NCI-H748 (cell line): ENCODE results near the gene CCDC54.
"Not testable (repeated sequence)": the region's sequence is repeated elsewhere in the genome, so short reads cannot be mapped to it uniquely, and the experiment has no call there.

Experiments
- DNase-seq: peaks from one replicate; lab custom pipeline; 2025; ENCODE audit not compliant: unreplicated experiment; lab: John Stamatoyannopoulos, UW

The CCDC54 gene

DNA sequence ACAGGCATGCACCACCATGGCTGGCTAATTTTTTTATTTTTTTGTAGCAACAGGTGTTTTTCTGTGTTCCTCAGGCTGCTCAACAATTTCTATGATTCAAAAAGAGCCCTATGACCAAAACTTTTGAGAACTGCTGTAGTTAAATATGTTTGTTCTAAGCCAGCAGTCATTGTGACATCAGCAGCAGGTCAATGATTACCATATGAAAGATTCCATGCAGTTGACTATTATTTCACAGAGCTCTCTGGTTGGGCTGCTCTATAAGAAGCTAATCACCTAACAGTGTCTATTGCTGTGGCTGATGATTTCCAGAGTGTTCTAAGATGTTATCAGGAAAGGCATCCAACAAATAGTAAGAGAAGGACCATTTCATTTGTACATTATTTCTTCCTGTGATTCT is at the start of gene CCDC54:
Gene CCDC54, plus strand, starts transcription at position 289 of the 400 bp plus-strand sequence. CDS start 149 bp downstream, outside the sequence.
- DNase-seq = no peak

GRCh38 chr3:107328069-107328468 is 49.2 kb upstream of the CCDC54 start:
- DNase-seq = no peak

- no peak for DNase-seq
Observed at GRCh38 chr3:107329088-107329487, 48.2 kb upstream of the CCDC54 start.

DNA sequence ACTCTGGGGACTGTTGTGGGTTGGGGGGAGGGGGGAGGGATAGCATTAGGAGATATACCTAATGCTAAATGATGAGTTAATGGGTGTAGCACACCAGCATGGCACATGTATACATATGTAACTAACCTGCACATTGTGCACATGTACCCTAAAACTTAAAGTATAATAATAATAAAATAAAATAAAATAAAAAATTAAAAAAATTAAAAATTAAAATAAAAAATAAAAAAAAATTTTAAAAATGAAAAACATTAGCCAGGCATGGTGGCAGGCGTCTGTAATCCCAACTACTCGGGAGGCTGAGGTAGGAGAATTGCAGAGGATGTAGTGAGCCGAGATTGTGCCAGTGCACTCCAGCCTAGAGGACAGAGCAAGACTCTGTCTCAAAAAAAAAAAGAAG is 37.5 kb upstream of the CCDC54 start:
- not testable (repeated sequence) for DNase-seq

DNA sequence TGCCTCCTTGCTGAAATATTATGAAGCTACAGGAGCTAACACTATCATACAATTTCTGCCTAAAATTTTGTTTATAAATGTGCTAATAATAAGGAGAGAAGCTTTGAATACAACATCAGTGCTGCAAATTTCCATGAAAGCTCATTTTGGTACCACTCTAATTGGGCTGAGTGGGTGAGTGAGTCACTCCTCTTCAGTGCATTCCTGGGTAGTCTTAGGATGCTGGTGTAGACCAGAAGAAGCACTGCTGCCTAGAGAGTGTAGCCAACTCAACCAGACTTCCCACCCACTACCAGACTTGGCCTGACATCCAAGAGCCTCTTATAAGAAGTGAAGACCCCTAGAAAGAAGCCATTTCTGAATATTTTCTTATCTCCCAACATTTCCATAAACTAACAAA is 32.5 kb upstream of the CCDC54 start:
- DNase-seq = no peak

DNA sequence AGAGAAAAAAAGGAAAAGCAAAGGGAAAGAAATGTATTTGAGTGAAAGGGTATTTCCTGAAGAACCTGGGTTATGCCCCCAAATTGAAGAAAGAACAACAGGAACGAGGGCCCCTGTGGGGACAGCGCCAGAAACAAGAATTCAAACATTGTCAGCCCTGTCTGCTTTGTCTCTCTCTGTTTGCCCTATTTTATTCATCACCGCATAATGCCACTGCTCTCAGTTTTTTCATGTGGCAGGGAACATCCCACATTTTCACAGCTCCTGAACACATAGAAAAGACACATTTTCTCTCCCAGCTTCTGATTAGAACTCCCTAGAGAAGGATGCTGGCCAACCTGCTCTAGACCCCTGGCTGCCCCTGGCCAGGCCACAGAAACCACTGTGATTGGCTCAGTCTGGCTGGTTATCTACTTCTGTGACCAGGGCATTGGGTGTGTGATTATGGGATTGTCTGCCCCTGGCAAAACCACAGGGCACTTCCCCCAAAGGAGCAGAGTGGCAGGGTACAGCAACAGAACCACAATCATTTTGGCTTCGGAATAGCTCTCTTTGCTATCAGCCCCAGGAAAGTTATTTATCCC is 31.3 kb upstream of the CCDC54 start:
- no peak for DNase-seq

GRCh38 chr3:107346564-107346963 is 30.7 kb upstream of the CCDC54 start:
- no peak for DNase-seq

- DNase-seq = no peak
Observed at GRCh38 chr3:107347751-107348150, 29.5 kb upstream of the CCDC54 start.

DNA sequence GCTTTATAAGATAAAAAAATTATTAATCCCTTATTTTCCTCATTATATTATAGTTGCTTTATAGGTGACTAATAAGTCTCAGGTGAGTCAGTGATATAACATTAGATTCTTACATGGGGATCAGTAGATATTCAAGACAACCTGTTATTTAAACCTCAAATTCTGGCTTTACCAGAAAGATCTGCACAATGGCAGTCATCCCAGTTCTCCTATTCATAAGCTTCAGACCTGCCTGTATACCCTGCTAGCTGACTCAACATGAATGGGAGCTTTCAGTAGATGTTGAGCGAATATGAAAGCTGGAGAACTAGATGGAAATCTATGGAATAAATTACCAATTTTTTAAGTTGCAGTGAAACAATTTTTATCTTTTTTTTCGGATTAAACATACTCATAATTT is 20.5 kb upstream of the CCDC54 start:
- DNase-seq = no peak

GRCh38 chr3:107361633-107362032 is 15.6 kb upstream of the CCDC54 start:
- DNase-seq = no peak

- DNase-seq = no peak
Observed at GRCh38 chr3:107365051-107365450, 12.2 kb upstream of the CCDC54 start.

- DNase-seq = no peak
Observed at GRCh38 chr3:107366766-107367165, 10.5 kb upstream of the CCDC54 start.

DNA sequence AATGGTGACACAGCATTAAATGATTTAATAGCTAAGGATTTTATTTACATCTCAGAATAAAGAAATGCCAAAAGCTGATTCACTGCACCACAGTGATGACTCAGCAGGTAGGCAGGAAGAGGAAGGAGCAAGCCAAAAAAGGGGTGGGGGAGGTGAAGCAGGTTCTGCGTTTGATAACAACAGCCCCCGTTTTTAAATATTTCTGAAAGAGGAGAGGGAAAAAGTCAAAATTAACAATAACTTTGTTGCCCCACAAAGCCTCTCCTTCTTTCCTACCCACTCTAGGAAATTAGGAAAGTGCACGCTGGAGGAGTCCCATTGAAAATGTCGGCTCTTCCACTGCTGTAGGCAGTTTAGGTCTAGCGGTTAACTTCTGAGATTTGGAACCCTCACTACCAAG is 9.9 kb upstream of the CCDC54 start:
- no peak for DNase-seq

DNA sequence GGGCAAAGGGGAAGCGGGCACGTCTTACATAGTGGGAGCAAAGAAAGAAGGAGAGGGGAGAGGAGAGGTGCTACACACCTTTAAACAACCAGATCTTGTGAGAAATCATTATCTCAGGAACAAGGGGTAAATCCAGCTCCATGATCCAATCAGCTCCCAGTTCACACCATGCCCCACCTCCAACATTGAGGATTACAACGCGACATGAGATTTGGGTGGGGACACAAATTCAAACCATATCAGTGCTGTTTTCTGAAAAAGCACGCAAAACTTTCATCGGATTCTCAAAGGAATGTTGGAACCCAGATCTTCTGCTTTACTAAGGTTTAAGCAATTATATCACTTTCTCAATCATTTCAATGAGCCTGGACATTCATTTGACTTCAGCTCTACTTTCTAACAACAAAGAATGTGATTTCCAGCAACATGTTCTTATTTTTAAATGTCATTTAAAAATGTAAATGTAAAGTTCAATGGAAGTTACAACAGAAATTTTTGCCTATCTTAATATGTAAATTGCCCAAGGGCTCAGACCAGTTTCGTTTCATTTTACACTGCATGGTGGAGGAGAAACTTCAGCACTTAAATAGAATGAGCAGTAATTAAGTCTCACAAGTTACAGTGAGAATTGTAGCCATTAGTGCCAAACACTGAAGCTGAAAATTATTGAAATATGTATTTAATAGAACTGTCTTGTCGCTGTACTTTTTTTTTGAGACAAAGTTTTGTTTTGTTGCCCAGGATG is 8.4 kb upstream of the CCDC54 start:
- no peak for DNase-seq

DNA sequence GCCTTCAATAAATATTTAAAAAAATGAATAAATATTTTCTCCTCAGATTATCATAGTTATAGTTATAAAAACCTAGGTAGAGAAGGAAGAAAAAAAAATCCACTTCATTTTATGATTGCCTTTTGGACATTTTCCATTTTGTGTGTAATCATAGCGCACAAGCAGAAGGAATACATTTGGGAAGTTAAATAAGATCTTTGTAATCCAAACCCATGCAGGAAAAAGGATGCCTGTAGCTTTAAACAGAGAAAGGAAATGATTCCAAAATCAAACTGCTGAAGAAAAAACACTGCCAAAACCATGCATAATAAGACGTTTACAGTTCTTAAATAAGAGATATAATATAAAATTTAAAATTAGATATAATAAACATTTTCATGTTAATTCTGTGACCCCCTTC is 7.4 kb upstream of the CCDC54 start:
- DNase-seq = no peak

DNA sequence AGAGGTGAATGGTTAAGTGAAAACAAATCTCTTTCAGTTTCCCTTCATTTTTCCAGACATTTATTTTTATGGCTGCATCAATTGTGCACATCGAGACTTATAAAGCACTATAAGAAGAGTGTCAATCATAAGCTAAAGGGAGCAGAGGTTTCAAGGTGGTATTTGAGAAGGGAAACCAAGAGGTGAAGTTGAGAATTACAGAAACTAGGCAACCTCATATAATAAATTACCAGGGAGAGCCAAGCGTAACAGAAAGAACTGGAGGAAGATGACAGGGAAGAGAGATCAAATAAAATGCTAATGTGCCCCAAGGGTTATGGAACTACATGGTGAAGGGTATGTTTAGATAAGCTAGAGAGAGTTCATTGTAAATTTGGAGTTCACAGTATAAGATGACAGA is 6.3 kb upstream of the CCDC54 start:
- no peak for DNase-seq

DNA sequence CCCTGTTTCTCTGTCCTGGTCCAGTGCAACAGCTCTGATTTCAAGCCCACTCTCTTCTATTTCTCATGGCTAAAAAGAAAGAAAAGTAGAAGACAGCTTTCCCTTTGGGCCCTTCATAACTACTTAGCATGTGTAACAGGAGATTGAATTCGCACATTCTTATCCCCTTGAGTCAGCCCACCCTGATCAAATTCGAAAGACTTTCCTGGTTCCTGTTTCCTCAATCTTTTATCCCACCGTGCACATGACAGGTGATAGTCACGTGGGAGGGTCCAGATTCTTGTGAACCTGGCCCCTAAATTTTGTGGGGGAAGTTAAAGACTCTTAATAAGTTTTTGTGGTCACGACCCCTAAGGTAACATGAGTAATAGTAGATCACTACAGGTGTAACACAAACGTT is 4.7 kb upstream of the CCDC54 start:
- no peak for DNase-seq

DNA sequence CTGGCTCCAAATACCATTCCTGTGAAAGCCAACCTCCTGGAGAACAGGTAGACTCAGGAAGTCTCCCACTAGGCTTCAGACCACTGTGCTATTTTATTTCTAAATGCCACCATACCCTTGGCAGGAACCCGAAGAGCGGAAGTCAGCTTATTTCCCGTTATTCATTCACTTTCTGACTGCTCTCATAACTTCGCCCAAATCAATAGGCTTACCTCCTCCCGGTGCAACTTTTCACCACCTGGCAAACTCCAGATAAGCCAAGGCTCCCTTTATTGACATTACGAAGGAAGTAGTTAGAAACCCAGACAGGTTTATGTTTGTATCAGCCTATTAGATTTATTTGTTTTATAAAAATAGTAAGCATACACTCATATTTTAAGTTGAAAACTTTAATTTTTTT is 3.3 kb upstream of the CCDC54 start:
- DNase-seq = no peak

DNA sequence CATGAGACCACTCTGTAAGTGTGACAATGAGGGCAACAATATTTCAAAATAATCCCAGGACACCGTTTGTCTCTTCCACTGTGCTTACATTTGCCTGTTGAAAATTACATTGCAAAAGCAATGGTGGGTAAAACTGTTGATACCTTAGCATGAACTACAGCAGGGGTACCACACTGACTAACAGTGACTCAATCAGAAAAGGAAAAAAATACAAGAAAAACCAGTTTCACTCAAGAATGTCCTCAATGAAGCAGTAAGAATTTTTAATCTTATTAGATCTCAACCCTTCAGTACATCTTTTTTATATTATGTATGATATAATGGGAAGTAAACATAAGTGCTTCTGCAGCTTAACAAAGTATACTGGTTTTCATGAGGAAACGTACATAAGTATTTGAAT is 1.6 kb upstream of the CCDC54 start:
- DNase-seq = no peak

DNA sequence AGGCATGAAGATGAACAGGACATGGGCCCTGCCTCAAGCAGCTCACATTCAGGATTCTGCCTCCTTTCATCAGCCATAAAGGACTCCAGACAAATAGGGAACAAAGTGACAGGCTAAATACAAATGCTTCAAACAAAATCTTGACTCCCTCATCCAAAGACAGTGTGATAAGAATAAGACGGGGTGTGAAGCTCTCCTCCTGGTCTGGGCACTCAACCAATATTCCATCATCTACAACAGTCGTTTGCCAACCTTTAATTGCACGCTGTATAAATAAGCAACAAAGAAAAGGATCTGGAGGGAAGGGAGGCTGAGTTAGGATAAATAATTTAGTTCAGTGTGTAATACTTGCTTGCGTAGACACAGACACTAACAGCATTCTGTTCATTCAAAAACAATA is 5.4 kb downstream of the CCDC54 start:
- no peak for DNase-seq

GRCh38 chr3:107384428-107384827 is 7.2 kb downstream of the CCDC54 start:
- no peak for DNase-seq

DNA sequence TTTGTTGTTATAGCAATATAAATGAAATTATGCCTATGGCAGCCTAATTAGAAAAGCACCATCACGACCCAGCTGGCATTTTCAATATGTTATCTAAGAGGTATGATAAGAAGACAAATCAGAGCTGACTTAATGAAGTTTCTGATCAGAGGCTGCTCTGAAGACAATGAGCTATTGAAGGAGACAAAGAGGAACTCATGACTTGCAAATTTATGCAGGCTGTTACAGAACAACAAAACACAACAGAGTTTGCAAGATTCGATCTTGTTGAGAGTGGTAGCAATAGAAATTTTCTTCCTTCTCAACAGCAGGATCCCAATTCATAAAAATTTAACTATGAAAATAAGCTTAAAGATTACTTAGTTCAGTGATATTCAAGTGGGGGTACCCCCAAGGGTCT is 7.7 kb downstream of the CCDC54 start:
- no peak for DNase-seq

GRCh38 chr3:107387555-107387954 is 10.3 kb downstream of the CCDC54 start:
- no peak for DNase-seq
